ENCODE measurements around the gene ZNF335. TPM values are rescaled to one million over a fixed set of nuclear protein-coding genes. Genes with fewer than 3 reads are reported as not detected.

The ZNF335 gene, protein sequence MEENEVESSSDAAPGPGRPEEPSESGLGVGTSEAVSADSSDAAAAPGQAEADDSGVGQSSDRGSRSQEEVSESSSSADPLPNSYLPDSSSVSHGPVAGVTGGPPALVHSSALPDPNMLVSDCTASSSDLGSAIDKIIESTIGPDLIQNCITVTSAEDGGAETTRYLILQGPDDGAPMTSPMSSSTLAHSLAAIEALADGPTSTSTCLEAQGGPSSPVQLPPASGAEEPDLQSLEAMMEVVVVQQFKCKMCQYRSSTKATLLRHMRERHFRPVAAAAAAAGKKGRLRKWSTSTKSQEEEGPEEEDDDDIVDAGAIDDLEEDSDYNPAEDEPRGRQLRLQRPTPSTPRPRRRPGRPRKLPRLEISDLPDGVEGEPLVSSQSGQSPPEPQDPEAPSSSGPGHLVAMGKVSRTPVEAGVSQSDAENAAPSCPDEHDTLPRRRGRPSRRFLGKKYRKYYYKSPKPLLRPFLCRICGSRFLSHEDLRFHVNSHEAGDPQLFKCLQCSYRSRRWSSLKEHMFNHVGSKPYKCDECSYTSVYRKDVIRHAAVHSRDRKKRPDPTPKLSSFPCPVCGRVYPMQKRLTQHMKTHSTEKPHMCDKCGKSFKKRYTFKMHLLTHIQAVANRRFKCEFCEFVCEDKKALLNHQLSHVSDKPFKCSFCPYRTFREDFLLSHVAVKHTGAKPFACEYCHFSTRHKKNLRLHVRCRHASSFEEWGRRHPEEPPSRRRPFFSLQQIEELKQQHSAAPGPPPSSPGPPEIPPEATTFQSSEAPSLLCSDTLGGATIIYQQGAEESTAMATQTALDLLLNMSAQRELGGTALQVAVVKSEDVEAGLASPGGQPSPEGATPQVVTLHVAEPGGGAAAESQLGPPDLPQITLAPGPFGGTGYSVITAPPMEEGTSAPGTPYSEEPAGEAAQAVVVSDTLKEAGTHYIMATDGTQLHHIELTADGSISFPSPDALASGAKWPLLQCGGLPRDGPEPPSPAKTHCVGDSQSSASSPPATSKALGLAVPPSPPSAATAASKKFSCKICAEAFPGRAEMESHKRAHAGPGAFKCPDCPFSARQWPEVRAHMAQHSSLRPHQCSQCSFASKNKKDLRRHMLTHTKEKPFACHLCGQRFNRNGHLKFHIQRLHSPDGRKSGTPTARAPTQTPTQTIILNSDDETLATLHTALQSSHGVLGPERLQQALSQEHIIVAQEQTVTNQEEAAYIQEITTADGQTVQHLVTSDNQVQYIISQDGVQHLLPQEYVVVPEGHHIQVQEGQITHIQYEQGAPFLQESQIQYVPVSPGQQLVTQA (N-terminal part only)
- 9.5 and 14.6 TPM in 2 replicates for total RNA-seq

GRCh38 chr20:45971675-45972499, at the start of gene ZNF335:
Gene ZNF335, minus strand, starts transcription at chr20:45972203. Its CDS starts 793 bp downstream, at chr20:45971410.
- peak; percentile 89 for DNase-seq (ENCODE audit: low read depth, low spot score)

GRCh38 chr20:46020555-46020954, 48.6 kb upstream of the ZNF335 start:
- no peak for DNase-seq (ENCODE audit: low read depth, low spot score)

- no peak for DNase-seq (ENCODE audit: low read depth, low spot score)
Measured at GRCh38 chr20:46018611-46019010, 46.6 kb upstream of the ZNF335 start.

DNA sequence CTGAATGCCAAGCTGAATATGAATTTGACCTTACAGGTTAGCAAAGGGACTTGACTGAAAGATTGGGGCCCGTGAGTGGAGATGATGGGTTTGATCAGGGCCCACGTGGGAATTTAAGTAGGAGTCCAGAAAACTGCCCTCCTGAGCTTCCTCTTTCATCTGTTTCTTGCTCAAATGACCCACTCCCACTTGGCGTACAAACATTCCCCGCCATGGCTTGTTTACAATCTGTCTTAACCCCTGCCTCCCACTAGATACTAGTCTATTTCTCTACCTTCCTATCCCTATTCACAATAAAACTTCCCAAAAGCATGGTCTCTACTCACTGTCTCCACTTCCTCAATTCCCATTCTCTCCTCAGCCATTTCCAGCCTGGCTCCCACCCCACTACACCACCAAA, 46.1 kb upstream of the ZNF335 start:
- DNase-seq (ENCODE audit: low read depth, low spot score) = no peak

DNA sequence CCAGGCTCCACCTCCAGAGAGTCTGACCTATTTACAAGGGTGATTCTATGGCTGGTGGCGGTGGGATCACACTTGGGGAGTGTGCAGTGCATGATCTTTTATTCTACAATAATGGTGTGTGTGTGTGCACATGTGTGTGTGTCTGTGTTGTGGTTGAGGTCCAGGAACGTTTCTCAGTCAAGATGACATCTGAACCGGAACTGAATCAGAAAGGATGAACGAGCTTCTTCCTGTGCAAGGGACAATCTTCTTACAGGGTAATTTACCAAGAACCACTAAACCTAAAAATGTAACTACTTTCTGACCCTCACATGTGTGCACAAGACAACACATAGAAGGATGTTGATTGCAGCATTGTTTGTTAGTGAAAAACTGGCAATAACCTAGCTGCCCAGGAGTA, 45.3 kb upstream of the ZNF335 start:
- DNase-seq (ENCODE audit: low read depth, low spot score) = no peak

GRCh38 chr20:46014517-46015396, 42.8 kb upstream of the ZNF335 start:
- no peak for DNase-seq (ENCODE audit: low read depth, low spot score)

- DNase-seq (ENCODE audit: low read depth, low spot score) = no peak
Measured at GRCh38 chr20:46013829-46014516, 42.0 kb upstream of the ZNF335 start.

- no peak for DNase-seq (ENCODE audit: low read depth, low spot score)
Measured at GRCh38 chr20:46013322-46013828, 41.4 kb upstream of the ZNF335 start.

GRCh38 chr20:46012921-46013320, 40.9 kb upstream of the ZNF335 start:
- no peak for DNase-seq (ENCODE audit: low read depth, low spot score)

DNA sequence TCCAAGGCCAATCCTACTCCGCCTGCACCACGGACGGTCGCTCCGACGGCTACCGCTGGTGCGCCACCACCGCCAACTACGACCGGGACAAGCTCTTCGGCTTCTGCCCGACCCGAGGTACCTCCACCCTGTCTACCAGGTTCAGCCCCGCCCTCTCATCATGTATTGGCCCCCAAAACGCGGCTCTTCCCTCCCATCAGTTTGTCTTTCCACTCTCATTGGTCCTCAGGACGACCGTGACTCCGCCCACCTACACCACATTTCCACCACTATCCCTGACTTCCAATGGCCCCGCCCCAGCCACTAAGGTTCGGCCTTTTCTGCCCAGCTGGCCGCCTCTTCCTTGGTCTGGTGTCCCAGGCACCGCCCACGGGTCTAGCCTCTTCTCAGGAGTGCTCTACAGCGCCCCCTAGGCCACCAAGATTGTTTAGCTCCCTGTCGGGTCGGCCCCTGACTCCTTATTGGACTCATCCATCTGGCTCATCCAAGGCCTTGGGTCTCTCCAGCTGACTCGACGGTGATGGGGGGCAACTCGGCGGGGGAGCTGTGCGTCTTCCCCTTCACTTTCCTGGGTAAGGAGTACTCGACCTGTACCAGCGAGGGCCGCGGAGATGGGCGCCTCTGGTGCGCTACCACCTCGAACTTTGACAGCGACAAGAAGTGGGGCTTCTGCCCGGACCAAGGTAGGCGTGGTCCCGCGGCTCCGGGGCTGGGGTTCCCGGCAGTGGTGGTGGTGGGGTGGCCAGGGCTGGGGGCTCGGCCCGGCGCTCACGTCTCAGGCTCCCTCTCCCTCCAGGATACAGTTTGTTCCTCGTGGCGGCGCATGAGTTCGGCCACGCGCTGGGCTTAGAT, 39.9 kb upstream of the ZNF335 start:
- DNase-seq (ENCODE audit: low read depth, low spot score) = no peak

DNA sequence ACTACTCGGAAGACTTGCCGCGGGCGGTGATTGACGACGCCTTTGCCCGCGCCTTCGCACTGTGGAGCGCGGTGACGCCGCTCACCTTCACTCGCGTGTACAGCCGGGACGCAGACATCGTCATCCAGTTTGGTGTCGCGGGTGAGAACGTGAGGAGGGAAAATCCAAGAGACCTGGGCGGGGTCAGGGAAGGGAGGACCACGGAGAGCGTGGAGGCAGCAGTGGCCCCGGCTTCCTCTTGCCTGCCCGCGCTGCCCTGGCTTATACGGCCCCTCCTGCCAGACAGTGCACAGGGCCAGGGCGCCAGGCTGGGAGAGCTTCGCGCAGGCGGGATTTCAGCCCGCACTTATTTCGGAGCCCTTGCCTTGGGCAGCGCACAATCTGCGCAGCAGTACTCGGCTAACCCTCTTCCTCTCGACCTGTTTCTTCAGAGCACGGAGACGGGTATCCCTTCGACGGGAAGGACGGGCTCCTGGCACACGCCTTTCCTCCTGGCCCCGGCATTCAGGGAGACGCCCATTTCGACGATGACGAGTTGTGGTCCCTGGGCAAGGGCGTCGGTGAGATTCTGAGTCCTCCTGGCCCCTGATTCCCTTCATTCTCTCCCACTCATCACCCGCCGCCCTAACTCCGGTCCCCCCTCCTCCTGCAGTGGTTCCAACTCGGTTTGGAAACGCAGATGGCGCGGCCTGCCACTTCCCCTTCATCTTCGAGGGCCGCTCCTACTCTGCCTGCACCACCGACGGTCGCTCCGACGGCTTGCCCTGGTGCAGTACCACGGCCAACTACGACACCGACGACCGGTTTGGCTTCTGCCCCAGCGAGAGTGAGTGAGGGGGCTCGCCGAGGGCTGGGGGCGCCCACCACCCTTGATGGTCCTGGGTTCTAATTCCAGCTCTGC, 38.7 kb upstream of the ZNF335 start:
- DNase-seq (ENCODE audit: low read depth, low spot score) = no peak

DNA sequence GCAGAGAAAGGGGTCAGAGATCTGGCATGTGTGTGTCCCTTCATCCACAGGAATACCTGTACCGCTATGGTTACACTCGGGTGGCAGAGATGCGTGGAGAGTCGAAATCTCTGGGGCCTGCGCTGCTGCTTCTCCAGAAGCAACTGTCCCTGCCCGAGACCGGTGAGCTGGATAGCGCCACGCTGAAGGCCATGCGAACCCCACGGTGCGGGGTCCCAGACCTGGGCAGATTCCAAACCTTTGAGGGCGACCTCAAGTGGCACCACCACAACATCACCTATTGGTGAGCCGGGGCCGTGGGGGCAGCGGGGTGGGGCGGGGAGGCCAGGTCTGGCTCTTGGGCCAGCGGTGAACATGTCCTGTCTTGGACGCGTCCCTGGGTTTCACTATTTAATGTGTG, 37.8 kb upstream of the ZNF335 start:
- no peak for DNase-seq (ENCODE audit: low read depth, low spot score)

DNA sequence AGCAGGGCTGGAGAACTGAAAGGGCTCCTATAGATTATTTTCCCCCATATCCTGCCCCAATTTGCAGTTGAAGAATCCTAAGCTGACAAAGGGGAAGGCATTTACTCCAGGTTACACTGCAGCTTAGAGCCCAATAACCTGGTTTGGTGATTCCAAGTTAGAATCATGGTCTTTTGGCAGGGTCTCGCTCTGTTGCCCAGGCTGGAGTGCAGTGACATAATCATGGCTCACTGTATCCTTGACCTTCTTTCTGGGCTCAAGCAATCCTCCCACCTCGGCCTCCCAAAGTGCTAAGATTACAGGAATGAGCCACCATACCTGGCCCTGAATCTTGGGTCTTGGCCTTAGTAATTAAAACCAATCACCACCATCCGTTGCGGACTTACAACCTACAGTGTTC, 35.7 kb upstream of the ZNF335 start:
- no peak for DNase-seq (ENCODE audit: low read depth, low spot score)

- DNase-seq (ENCODE audit: low read depth, low spot score) = no peak
Measured at GRCh38 chr20:46006964-46007363, 35.0 kb upstream of the ZNF335 start.

- DNase-seq (ENCODE audit: low read depth, low spot score) = no peak
Measured at GRCh38 chr20:46006022-46006705, 34.2 kb upstream of the ZNF335 start.

DNA sequence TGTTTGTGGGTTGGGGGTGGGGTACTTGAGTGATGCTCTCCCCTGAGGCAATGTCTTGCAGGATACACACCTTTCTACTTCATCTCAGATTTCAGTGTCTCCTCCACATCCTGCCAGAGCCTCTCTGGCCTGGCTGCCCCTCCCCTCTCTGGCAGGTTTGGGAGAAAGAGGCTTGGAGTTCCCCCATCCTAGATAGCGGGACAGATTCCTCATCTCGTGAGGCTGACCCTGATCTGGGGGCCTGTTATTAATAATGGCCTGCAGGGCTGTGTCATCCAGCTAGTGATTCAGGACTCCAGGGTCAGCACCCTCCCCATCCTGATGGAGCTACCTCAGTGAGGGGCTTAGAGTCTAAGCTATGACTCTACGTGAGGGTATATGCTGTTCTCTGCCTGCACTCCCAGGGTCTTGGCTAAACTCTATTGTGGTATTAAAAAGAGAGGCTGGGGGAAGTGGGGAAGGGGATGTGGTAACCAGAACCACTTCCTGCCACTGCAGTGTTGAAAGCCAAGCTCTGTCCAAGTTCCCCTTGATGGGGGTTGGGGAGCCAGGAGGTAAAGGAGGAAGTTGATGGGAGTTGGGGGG, 33.0 kb upstream of the ZNF335 start:
- no peak for DNase-seq (ENCODE audit: low read depth, low spot score)

Data from pulmonary artery endothelial cell (primary cell).